T-helper 1 cell treated with Interleukin-12 subunit alpha and Interleukin-12 subunit beta and Interleukin-4 antibody, amounts not matched to agents 30 μg/mL and 1 μg/mL, for 36 hours (primary cell): Measurements from ENCODE around the gene TRMT61A.

Source experiments
- H3K27ac Mint-ChIP-seq: one replicate; pipeline ENCODE4 v1.8.0; 2021; ENCODE audit warnings: mild to moderate bottlenecking, mixed read lengths
- H3K27me3 Mint-ChIP-seq: one replicate; pipeline ENCODE4 v1.8.0; 2021; ENCODE audit warnings: low read depth, mixed read lengths
- H3K36me3 Mint-ChIP-seq: one replicate; pipeline ENCODE4 v1.8.0; 2021; ENCODE audit warnings: low read depth, mixed read lengths
- H3K4me1 Mint-ChIP-seq: one replicate; pipeline ENCODE4 v1.8.0; 2021; ENCODE audit warnings: low read depth, mixed read lengths
- H3K4me3 Mint-ChIP-seq: one replicate; pipeline ENCODE4 v1.8.0; 2021; ENCODE audit warnings: mild to moderate bottlenecking, moderate library complexity, mixed read lengths
- H3K9me3 Mint-ChIP-seq: one replicate; pipeline ENCODE4 v1.8.0; 2021; ENCODE audit warnings: mixed read lengths

The TRMT61A gene

GRCh38 chr14:103514596-103515421, 14.2 kb upstream of the TRMT61A start:
- peaks cover 5% of the 10 kb centered on the region for H3K4me1 Mint-ChIP-seq
- peaks cover 3% of the 10 kb centered on the region for H3K36me3 Mint-ChIP-seq
- no peaks in the 10 kb centered on the region for H3K9me3 Mint-ChIP-seq
- H3K27me3 Mint-ChIP-seq: peaks cover 4% of the 10 kb centered on the region
- H3K4me3 Mint-ChIP-seq: no peak overlapping the region
- no peak overlapping the region for H3K27ac Mint-ChIP-seq

GRCh38 chr14:103516426-103517173, 12.4 kb upstream of the TRMT61A start:
- Mint-ChIP-seq H3K27me3 (peaks cover 4% of the 10 kb centered on the region), H3K9me3 (no peaks in the 10 kb centered on the region), H3K27ac (no peak overlapping the region), H3K36me3 (no peaks in the 10 kb centered on the region), H3K4me1 (peaks cover 5% of the 10 kb centered on the region), H3K4me3 (no peak overlapping the region)

DNA sequence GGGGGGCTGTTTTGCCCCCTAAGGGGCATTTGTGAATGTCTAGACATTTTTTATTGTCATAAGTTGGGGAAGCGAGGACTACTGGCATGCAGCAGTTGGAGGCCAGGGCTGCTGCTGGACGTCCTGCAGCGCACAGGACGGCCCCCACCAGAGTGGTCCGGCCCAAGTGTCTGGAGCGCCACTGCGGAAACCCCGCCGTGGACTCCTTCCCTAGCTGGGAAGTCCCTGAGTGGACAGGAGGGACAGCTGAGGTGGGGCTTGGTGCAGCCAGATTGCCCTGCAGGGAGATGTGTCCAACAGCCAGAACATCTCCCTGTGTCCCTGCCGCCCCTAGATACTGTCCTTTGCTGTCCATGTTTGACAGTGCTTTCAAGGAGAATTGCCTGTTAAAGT, 11.8 kb upstream of the TRMT61A start:
- no peak overlapping the region for H3K27ac Mint-ChIP-seq

DNA sequence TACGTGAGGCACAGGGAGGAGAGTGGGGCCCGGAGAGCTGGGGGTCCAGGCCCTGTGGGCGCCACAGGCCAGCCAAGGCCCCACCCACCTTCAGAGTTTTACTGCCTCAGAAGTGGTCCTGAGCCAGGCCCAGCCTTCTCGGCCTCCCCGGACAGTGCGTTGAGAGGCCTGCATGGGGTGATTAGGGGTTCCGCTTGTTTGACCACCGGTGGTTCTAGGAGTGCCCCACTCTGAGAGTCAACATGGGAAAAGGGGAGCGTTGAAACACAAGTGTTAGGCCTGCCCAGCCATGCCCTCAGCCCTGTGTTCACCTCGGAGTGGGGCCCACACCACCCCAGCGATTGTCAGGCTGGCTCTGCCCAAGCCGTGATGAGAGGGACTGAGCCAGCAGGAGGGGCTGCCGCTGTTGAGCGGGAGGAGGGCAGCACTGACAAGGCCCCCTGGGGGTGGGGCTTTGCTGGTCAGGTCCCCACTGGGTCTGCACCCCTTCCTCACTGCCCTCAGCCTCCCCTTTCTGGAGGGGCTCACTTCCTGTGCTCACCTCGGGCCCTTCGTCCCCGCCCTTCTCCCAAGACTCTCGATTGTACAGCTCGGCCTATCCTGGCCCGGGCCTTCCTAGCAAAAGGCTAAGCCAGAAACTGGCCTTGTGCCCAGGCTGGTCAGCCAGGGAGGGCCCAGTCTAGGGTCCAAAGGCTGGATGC, 11.1 kb upstream of the TRMT61A start:
- Mint-ChIP-seq H3K4me3 (no peak overlapping the region), H3K36me3 (no peaks in the 10 kb centered on the region), H3K9me3 (no peaks in the 10 kb centered on the region), H3K4me1 (peaks cover 5% of the 10 kb centered on the region), H3K27ac (no peak overlapping the region), H3K27me3 (peaks cover 4% of the 10 kb centered on the region)

More for the DNA sequence above, 11.8 kb upstream of the TRMT61A start:
- Mint-ChIP-seq H3K27me3 (peaks cover 4% of the 10 kb centered on the region), H3K4me1 (peaks cover 5% of the 10 kb centered on the region), H3K9me3 (no peaks in the 10 kb centered on the region), H3K4me3 (no peak overlapping the region), H3K36me3 (no peaks in the 10 kb centered on the region)

GRCh38 chr14:103518422-103519042, 10.5 kb upstream of the TRMT61A start:
- Mint-ChIP-seq H3K4me1 (peaks cover 5% of the 10 kb centered on the region), H3K4me3 (no peak overlapping the region), H3K9me3 (no peaks in the 10 kb centered on the region), H3K27me3 (peaks cover 8% of the 10 kb centered on the region), H3K27ac (no peak overlapping the region), H3K36me3 (no peaks in the 10 kb centered on the region)

GRCh38 chr14:103519043-103519836, 9.8 kb upstream of the TRMT61A start:
- Mint-ChIP-seq H3K9me3 (no peaks in the 10 kb centered on the region), H3K27ac (no peak overlapping the region), H3K4me1 (peaks cover 5% of the 10 kb centered on the region), H3K4me3 (peak overlapping the region; percentile 9), H3K36me3 (no peaks in the 10 kb centered on the region), H3K27me3 (peaks cover 15% of the 10 kb centered on the region)

DNA sequence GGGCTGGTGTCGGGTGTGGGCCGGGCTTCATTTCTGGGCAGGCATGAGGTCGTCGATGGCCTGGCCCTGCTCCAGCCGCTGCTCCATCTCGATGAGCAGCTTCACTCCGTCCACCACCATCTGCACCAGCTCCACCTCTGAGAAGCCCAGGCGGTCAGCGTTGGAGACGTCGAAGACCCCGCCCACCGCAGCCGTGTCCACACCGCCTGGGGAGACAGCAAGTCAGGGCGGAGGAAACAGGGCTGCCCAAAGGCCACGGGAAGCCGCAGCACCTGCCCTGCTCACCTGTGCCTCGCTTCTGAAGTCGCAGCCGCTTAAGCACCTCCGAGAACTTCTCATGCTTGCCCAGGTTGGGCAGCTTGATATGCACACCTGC, 9.2 kb upstream of the TRMT61A start:
- Mint-ChIP-seq H3K4me1 (peaks cover 5% of the 10 kb centered on the region), H3K36me3 (no peaks in the 10 kb centered on the region), H3K27me3 (peaks cover 19% of the 10 kb centered on the region), H3K27ac (no peak overlapping the region), H3K4me3 (peak overlapping the region; percentile 54), H3K9me3 (no peaks in the 10 kb centered on the region)

DNA sequence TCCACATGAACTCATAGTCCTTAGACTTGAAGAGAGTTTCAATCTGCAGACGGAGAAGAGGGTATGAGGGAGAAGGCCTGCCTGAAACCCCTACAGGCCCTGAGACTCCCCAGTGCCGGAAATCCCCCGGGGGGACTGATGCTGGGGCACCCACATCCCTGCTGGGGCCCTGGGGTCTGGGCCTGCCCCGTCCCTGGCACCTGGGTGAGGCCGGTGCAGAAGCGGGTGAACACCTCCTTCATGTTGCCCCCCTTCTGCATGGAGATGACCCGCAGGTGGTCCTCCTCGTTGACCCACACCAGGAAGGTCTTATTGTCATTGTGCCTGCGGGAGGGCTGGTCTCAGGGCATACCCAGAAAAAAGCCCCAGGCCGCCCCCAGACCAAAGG, 8.7 kb upstream of the TRMT61A start:
- H3K4me3 Mint-ChIP-seq: peak overlapping the region; percentile 54

GRCh38 chr14:103520657-103521437, 8.1 kb upstream of the TRMT61A start:
- H3K27me3 Mint-ChIP-seq: peaks cover 21% of the 10 kb centered on the region
- no peaks in the 10 kb centered on the region for H3K9me3 Mint-ChIP-seq
- no peaks in the 10 kb centered on the region for H3K36me3 Mint-ChIP-seq
- H3K27ac Mint-ChIP-seq: no peak overlapping the region
- peak overlapping the region; percentile 34 for H3K4me3 Mint-ChIP-seq
- peaks cover 5% of the 10 kb centered on the region for H3K4me1 Mint-ChIP-seq

More for the DNA sequence above, 8.7 kb upstream of the TRMT61A start:
- no peak overlapping the region for H3K27ac Mint-ChIP-seq
- no peaks in the 10 kb centered on the region for H3K9me3 Mint-ChIP-seq
- H3K36me3 Mint-ChIP-seq: no peaks in the 10 kb centered on the region
- H3K27me3 Mint-ChIP-seq: peaks cover 21% of the 10 kb centered on the region
- peaks cover 5% of the 10 kb centered on the region for H3K4me1 Mint-ChIP-seq

DNA sequence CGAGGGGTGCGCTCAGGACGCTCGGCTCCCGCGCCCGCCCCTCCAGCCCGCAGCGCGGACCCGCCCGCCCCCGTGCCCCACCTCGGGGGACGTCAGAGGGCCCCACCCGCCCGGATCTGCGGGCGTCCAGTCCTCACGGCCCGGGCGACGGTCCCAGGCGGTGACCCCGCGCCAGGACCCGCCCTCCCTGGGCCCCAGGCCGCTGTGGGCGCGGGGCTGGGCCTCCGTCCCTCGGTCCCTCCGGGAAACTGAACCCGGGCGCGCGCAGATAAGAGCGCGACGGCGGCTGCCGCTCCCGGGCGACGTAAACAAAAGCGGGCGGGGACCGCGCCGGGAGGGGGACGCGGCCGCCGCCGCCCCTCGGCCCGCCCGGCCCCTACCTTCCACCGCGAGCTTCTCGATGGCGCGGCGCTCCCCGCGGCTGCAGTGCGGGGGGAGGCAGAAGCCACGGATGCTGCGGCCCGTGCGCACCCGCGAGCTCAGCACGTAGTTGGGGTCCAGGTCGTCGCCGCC, 7.5 kb upstream of the TRMT61A start:
- Mint-ChIP-seq H3K4me3 (no peak overlapping the region), H3K27ac (no peak overlapping the region), H3K4me1 (peaks cover 5% of the 10 kb centered on the region), H3K9me3 (no peaks in the 10 kb centered on the region), H3K27me3 (peaks cover 21% of the 10 kb centered on the region), H3K36me3 (no peaks in the 10 kb centered on the region)

- H3K27me3 Mint-ChIP-seq: peaks cover 21% of the 10 kb centered on the region
- H3K27ac Mint-ChIP-seq: no peak overlapping the region
- H3K9me3 Mint-ChIP-seq: no peaks in the 10 kb centered on the region
- H3K36me3 Mint-ChIP-seq: no peaks in the 10 kb centered on the region
- peaks cover 7% of the 10 kb centered on the region for H3K4me1 Mint-ChIP-seq
- no peak overlapping the region for H3K4me3 Mint-ChIP-seq
These were observed 6.9 kb upstream of the TRMT61A start for GRCh38 chr14:103521951-103522563.

DNA sequence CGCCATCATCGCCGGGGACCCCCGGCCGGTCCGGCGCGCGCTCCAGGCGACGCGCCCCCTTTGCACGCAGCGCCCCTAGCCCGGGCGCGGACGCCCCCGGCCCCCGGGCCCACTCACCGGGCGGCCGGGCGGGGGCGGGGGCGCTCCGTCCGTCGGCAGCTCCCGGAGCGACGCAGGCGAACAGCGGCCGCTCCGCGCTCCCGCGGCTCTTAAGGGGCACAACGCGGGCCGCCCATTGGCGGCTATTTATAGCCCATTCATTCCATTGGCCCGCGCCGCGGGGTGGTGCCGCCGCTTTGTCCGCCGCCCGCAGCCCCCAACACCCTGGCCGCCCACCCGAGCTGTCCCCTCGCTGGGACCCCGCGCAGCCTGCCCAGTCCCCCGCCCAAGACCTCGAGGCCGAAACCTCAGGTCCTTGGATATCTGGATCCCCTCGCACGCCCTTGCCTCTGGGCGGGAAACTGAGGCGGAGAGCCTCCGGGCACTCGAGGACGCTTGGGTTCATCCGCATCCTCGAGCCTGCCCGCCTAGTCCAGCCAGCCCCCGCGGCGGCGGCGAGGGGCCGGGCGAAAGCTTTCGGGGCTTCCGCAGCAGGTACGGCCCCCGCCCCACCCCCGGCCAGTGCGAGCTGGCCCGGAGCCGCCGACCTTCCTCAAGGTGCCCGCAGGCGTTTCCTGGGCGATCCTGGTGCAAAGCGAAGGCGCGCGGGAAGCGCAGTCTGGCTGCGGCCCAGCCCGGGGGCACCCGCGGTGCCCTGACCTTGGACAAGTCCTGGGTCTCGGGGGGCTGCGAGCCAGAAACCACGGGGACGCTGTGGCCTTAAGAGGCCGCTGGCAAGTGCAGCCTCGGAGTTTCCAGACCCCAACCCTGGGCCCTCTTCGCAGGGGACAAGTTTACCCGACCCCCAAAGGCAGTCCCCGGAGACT, 6.1 kb upstream of the TRMT61A start, which contains the start of gene CKB:
Gene CKB (minus strand): TSS at position 182 of the 926 bp plus-strand sequence. CDS start 337 bp downstream, outside the sequence.
- H3K4me3 Mint-ChIP-seq: no peak within 1 kb of the TSS
- peaks cover 11% of the 10 kb centered on the region for H3K4me1 Mint-ChIP-seq
- no peak within 1 kb of the TSS for H3K27ac Mint-ChIP-seq
- H3K36me3 Mint-ChIP-seq: no peaks in the 10 kb centered on the region
- peaks cover 21% of the 10 kb centered on the region for H3K27me3 Mint-ChIP-seq
- H3K9me3 Mint-ChIP-seq: no peaks in the 10 kb centered on the region
